Tibial artery (tissue), 4 donors: ENCODE results near the gene SARDH.
"Not testable (repeated sequence)": the region's sequence is repeated elsewhere in the genome, so short reads cannot be mapped to it uniquely, and the experiment has no call there.

Source experiments
- DNase-seq, 2 donors: peaks; one replicate each; pipeline ENCODE4 v3.0.0-alpha.2; 2019
- H3K27ac ChIP-seq, 2 donors: fragments of 200-600 bp; sonication (generic) in 1 of 2; 1 replicate in 1 of 2; 2 replicates in 1 of 2; pipeline ENCODE4 v1.5.1; 2018 to 2019; ENCODE audit warnings: mild to moderate bottlenecking in 1 of 2
- H3K27me3 ChIP-seq, 2 donors: fragments of 200-600 bp; sonication (generic) in 1 of 2; one replicate each; pipeline versions ENCODE4 v1.5.1 to v1.6.0; 2016 to 2019
- H3K36me3 ChIP-seq, 3 donors: fragments of 200-600 bp; sonication (generic) in 2 of 3; one replicate each; pipeline ENCODE4 v1.5.1; 2016 to 2019; ENCODE audit warnings: mild to moderate bottlenecking in 2 of 3
- H3K4me1 ChIP-seq, 4 donors: fragments of 200-600 bp; sonication (generic) in 2 of 4; 1 replicate in 3 of 4; 2 replicates in 1 of 4; pipeline ENCODE4 v1.5.1; 2016 to 2019
- H3K4me3 ChIP-seq, 2 donors: fragments of 200-600 bp; sonication (generic) in 1 of 2; 1 replicate in 1 of 2; 2 replicates in 1 of 2; pipeline ENCODE4 v1.5.1; 2018 to 2019; ENCODE audit warnings: mild to moderate bottlenecking in 2 of 2
- H3K9me3 ChIP-seq, 3 donors: fragments of 200-600 bp; sonication (generic) in 1 of 3; one replicate each; pipeline ENCODE4 v1.5.1; 2016 to 2019
- CTCF ChIP-seq, 2 experiments: fragments of 200-600 bp in 1 of 2; fragments of 450-650 bp in 1 of 2; IDR thresholded peaks; one replicate each; pipeline ENCODE4 v1.5.1; 2017 to 2019; ENCODE audit warnings: antibody characterized with exemption in 2 of 2, mild to moderate bottlenecking in 1 of 2, moderate library complexity in 1 of 2
- intact Hi-C: fragments of 100-400 bp; cut with DNase I; formaldehyde crosslinking; loops from one replicate; pipeline ENCODE4 v1.15.0; 2023; ENCODE audit warnings: low total_unique reads

SARDH gene

GRCh38 chr9:133768859-133769510, 30.8 kb upstream of the SARDH start:
- DNase-seq = peak in 1 of 2 donors; percentile 59
- no peak overlapping the region for H3K4me3 ChIP-seq

GRCh38 chr9:133768371-133768858, 30.3 kb upstream of the SARDH start:
- intact Hi-C loops = no loop called here
- Histone ChIP-seq H3K4me3 (no peak overlapping the region), H3K27ac (no peak overlapping the region), H3K36me3 (peaks cover 21 to 78% (median 49%) of the 10 kb centered on the region in 3 donors), H3K9me3 (peaks cover 5 to 18% (median 15%) of the 10 kb centered on the region in 3 donors), H3K27me3 (no peaks in the 10 kb centered on the region), H3K4me1 (no peaks in the 10 kb centered on the region)
- DNase-seq = peak in 1 of 2 donors; percentile 52
- TF ChIP-seq CTCF (IDR thresholded peaks at IDR 0.05) = no peak

More at GRCh38 chr9:133768859-133769510, 30.8 kb upstream of the SARDH start:
- Histone ChIP-seq H3K27ac (no peak overlapping the region), H3K4me1 (no peaks in the 10 kb centered on the region), H3K27me3 (no peaks in the 10 kb centered on the region), H3K9me3 (peaks cover 6 to 23% (median 15%) of the 10 kb centered on the region in 3 donors), H3K36me3 (peaks cover 21 to 77% (median 49%) of the 10 kb centered on the region in 3 donors)
- TF ChIP-seq CTCF (IDR thresholded peaks at IDR 0.05) = no peak
- intact Hi-C loops = no loop called here

- peak in 1 of 2 donors; percentile 35 for DNase-seq
- no peak overlapping the region for H3K4me3 ChIP-seq
- H3K9me3 ChIP-seq = peaks cover 5 to 18% (median 15%) of the 10 kb centered on the region in 3 donors
- no peaks in the 10 kb centered on the region for H3K27me3 ChIP-seq
- intact Hi-C loops = no loop called here
- no peak overlapping the region for H3K27ac ChIP-seq
- peaks cover 21 to 78% (median 53%) of the 10 kb centered on the region in 3 donors for H3K36me3 ChIP-seq
- no peak for TF ChIP-seq CTCF (IDR thresholded peaks at IDR 0.05)
- no peaks in the 10 kb centered on the region for H3K4me1 ChIP-seq
Measured at GRCh38 chr9:133767625-133768024, 29.5 kb upstream of the SARDH start.

- no peaks in the 10 kb centered on the region for H3K4me1 ChIP-seq
- H3K9me3 ChIP-seq = peaks cover 5 to 18% (median 15%) of the 10 kb centered on the region in 3 donors
- intact Hi-C loops = no loop called here
- no peaks in the 10 kb centered on the region for H3K27me3 ChIP-seq
- TF ChIP-seq CTCF (IDR thresholded peaks at IDR 0.05) = no peak
- DNase-seq = no peak
- no peak overlapping the region for H3K27ac ChIP-seq
- H3K4me3 ChIP-seq = no peak overlapping the region
- peaks cover 21 to 72% (median 52%) of the 10 kb centered on the region in 3 donors for H3K36me3 ChIP-seq
Measured at GRCh38 chr9:133767008-133767407, 28.9 kb upstream of the SARDH start.

- DNase-seq, H3K27ac ChIP-seq, H3K27me3 ChIP-seq, H3K4me1 ChIP-seq, H3K4me3 ChIP-seq, intact Hi-C loops: not testable (repeated sequence)
- peaks cover 21 to 64% (median 50%) of the 10 kb centered on the region in 3 donors for H3K36me3 ChIP-seq
- peaks cover 5 to 18% (median 15%) of the 10 kb centered on the region in 3 donors for H3K9me3 ChIP-seq
Measured at GRCh38 chr9:133766234-133766633, 28.1 kb upstream of the SARDH start.
